Vein endothelial cell (primary cell): ENCODE measurements around the gene C4B. TPM values are rescaled to one million over a fixed set of nuclear protein-coding genes. Genes with fewer than 3 reads are reported as not detected.

Experiments used
- small RNA-seq: library from RNA; depleted of rRNA; stranded (forward); fragments of <200 nt; gene quantifications from one replicate; pipeline ENCODE3, GENCODE V24; 2012
- total RNA-seq: library from RNA; depleted of rRNA; stranded (reverse); fragments of >200 nt; gene quantifications from 2 replicates; pipeline ENCODE4 v1.2.3, GENCODE V29; 2012

Gene C4B
- total RNA-seq, result 0.33 and 0.76 TPM in 2 replicates

GRCh38 chr6:32014547-32014946, at the start of gene C4B:
Gene C4B (plus strand): TSS chr6:32014795. CDS start chr6:32014846, 51 bp downstream.

GRCh38 chr6:31971993-31972708, 42.4 kb upstream of the C4B start, which contains the start of gene DXO:
Gene DXO (minus strand): TSS chr6:31972138. CDS start chr6:31971675, 463 bp downstream.

GRCh38 chr6:31981744-31982143, 32.9 kb upstream of the C4B start, which contains the start of gene C4A:
Gene C4A (plus strand): TSS chr6:31982057. CDS start chr6:31982108, 51 bp downstream.

GRCh38 chr6:32037598-32038524, 23.3 kb downstream of the C4B start, which contains the start of gene CYP21A2:
Gene CYP21A2 (plus strand): TSS chr6:32038415. CDS start chr6:32038423, 8 bp downstream.

Small RNA genes lying within 50 kb of the gene (small RNA-seq; reads per million reads assigned to genes)
- not detected for gene RNA5SP206

Other genes starting within 250 kb of the C4B start
- 0.10 and 0.65 TPM in 2 replicates for gene VWA7, start 237.5 kb upstream of the C4B start, total RNA-seq
- gene VARS1, start 219.0 kb upstream of the C4B start, total RNA-seq, result 78.5 and 88.8 TPM in 2 replicates
- 42.8 and 45.1 TPM in 2 replicates for gene LSM2, start 207.8 kb upstream of the C4B start, total RNA-seq
- 0.98 and 1.1 TPM in 2 replicates for gene HSPA1L, start 199.5 kb upstream of the C4B start, total RNA-seq
- gene HSPA1A, start 199.3 kb upstream of the C4B start, total RNA-seq, result 53.3 and 53.9 TPM in 2 replicates
- gene HSPA1B, start 187.1 kb upstream of the C4B start, total RNA-seq, result 37.2 and 55.5 TPM in 2 replicates
- 53.2 and 55.9 TPM in 2 replicates for gene NEU1, start 152.0 kb upstream of the C4B start, total RNA-seq
- gene SLC44A4, start 135.8 kb upstream of the C4B start, total RNA-seq, result under 0.01 and 0.29 TPM in 2 replicates
- 37.7 and 51.6 TPM in 2 replicates for gene EHMT2, start 117.1 kb upstream of the C4B start, total RNA-seq
- 1.5 and 2.6 TPM in 2 replicates for gene ZBTB12, start 112.7 kb upstream of the C4B start, total RNA-seq
- 0.65 TPM in 1 of 2 replicates, not detected in the other for gene C2, start 87.1 kb upstream of the C4B start, total RNA-seq
- gene CFB, start 68.7 kb upstream of the C4B start, total RNA-seq, result 0.98 and 1.2 TPM in 2 replicates
- 94.7 and 131 TPM in 2 replicates for gene NELFE, start 55.8 kb upstream of the C4B start, total RNA-seq
- 49.4 and 58.1 TPM in 2 replicates for gene SKIC2, start 55.6 kb upstream of the C4B start, total RNA-seq
- 13.1 and 15.2 TPM in 2 replicates for gene DXO, start 42.7 kb upstream of the C4B start, total RNA-seq
- gene C4A, start 32.7 kb upstream of the C4B start, total RNA-seq, result 0.96 and 3.3 TPM in 2 replicates
- under 0.01 TPM in 1 of 2 replicates, not detected in the other for gene CYP21A2, start 23.6 kb downstream of the C4B start, total RNA-seq
- 2.1 and 4.2 TPM in 2 replicates for gene TNXB, start 94.5 kb downstream of the C4B start, total RNA-seq
- 34.9 and 37.0 TPM in 2 replicates for gene ATF6B, start 113.5 kb downstream of the C4B start, total RNA-seq
- 7.4 and 9.5 TPM in 2 replicates for gene FKBPL, start 115.5 kb downstream of the C4B start, total RNA-seq
- not detected in 2 replicates for gene PRRT1, start 137.1 kb downstream of the C4B start, total RNA-seq
- 13.5 and 81.7 TPM in 2 replicates for gene PPT2, start 139.3 kb downstream of the C4B start, total RNA-seq
- gene EGFL8, start 149.8 kb downstream of the C4B start, total RNA-seq, result 0.96 and 3.6 TPM in 2 replicates
- 20.0 and 32.3 TPM in 2 replicates for gene AGPAT1, start 161.3 kb downstream of the C4B start, total RNA-seq
- gene RNF5, start 163.6 kb downstream of the C4B start, total RNA-seq, result 44.0 and 52.3 TPM in 2 replicates
- gene AGER, start 169.5 kb downstream of the C4B start, total RNA-seq, result 0.48 TPM in 1 of 2 replicates, not detected in the other
- 43.5 and 53.6 TPM in 2 replicates for gene PBX2, start 175.4 kb downstream of the C4B start, total RNA-seq
- gene GPSM3, start 177.8 kb downstream of the C4B start, total RNA-seq, result 9.8 and 18.0 TPM in 2 replicates
- 53.6 and 68.6 TPM in 2 replicates for gene NOTCH4, start 209.3 kb downstream of the C4B start, total RNA-seq